ENCODE data around the gene MSH5. TPM values are rescaled to one million over a fixed set of nuclear protein-coding genes. Genes with fewer than 3 reads are reported as not detected.

Gene MSH5
- total RNA-seq, 1 experiment from 2014 or later, result 90.4 TPM

DNA sequence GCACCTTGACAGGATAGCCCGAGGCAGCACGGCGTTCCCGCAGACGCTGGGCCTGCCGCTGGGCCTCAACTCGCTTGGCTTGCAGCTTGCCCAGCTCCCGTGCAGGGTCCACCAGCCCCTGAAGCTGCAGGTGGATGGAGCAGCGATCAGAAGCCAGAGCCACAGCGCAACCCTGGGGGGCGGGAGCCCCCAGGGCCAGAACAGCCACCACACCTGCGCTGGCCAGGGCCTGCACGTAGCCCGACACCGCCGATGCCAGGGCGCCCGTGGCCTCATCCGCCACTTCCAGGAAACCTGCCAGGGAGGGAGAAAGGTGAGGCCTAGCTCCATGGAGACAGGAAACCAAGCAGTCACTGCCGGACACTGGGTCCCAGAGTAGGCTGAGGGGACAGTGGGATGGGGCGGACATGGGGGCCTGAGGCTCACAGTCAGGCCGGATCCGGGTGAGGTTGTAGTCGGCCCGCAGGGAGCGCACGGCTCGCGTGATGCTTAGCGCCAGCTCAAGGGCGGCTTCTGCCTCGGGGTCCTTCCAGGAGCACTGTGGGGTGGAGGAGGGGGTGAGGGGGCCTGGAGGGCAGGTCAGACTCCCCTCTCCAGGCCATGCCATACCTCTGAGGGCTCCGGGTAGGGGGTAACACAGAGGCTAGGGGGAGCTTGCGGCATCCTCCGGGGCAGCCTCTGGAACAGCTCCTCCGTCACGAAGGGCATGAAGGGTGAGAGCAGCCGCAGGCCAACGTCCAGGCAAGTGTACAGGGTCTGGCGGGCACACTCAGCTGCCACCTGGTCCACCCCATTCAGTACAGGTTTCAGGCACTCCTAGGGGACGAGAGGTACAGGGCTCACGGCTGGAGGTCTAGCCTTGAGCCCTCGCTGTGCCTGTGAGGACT lies 39.4 kb downstream of the MSH5 start:
- RAD21 ChIA-PET (ENCODE audit: low non-redundant PET in 1 of 2, low total read pairs in 2 of 2, uncharacterized antibody in 2 of 2, unreplicated experiment in 2 of 2), result no interaction called here
- Histone ChIP-seq H3K27me3 (ENCODE audit: insufficient read depth, low read length) (no peaks in the 10 kb centered on the region), H3K79me2 (ENCODE audit: insufficient read depth, low read length) (no peaks in the 10 kb centered on the region; the same call in 1 of the 2 replicates), H4K20me1 (ENCODE audit: insufficient read depth) (no peaks in the 10 kb centered on the region), H3K27ac (ENCODE audit: low read depth, low read length) (peak overlapping the region; percentile 32; the same call in 1 of the 2 replicates), H3K36me3 (ENCODE audit: control insufficient read depth in 1 of 2, insufficient read depth in 2 of 2, low read length in 2 of 2) (peaks cover 15 to 43% of the 10 kb centered on the region in 2 experiments), H3K9me3 (ENCODE audit: control insufficient read depth in 1 of 2, insufficient read depth in 1 of 2, low read depth in 1 of 2, low read length in 2 of 2) (no peaks in the 10 kb centered on the region), H3K9ac (ENCODE audit: low read length) (no peak overlapping the region), H3K9me2 (ENCODE audit: insufficient read depth) (no peaks in the 10 kb centered on the region), H3K4me1 (ENCODE audit: control insufficient read depth in 1 of 2, insufficient read depth in 2 of 2, low read length in 2 of 2) (peaks cover 34 to 43% of the 10 kb centered on the region in 2 experiments), H3K4me3 (replicated peaks in 1 of 2; ENCODE audit: low read depth in 1 of 2, low read length in 2 of 2) (no peak overlapping the region), H2AFZ (ENCODE audit: low read depth, low read length, poor library complexity, severe bottlenecking) (no peak overlapping the region), H3K4me2 (ENCODE audit: low read length) (no peak overlapping the region)
- CTCF ChIA-PET, result no interaction called here
- intact Hi-C loops (cut with micrococcal nuclease), result no loop called here
- POLR2A ChIA-PET, result interaction anchor here (1.2 kb wide), 1 partner anchor 28 kb away, joined by 3 read pairs; the partner anchor contains the start of gene LSM2
- ATAC-seq, result no peak
- BruUV-seq (replicated peaks), result no TSS peak
- DNase-seq (ENCODE audit: low read depth, low spot score), result no peak
- no peak for TF ChIP-seq SRF (IDR thresholded peaks at IDR 0.05; ENCODE audit: low read depth)
- no peak for TF ChIP-seq JUND (IDR thresholded peaks at IDR 0.05)

DNA sequence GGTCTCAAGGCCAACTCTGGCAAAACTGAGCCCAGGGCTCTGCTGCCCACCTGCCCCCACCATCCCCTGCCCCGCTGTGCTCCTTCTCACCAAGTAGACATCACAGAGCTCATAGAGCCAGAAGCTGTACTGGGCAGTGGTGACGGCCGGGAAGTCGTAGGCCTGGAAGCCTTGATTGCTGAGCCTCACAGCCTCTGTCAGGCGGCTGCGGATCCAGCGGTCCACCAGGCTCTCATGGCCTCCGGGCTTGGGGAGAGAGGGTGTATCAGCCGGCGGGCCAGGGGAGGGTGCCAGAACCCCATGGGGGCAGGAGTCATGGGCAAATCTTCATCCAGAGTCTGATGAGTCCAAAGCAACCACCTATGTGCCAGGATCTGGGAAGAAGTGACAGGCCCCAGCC lies 40.1 kb downstream of the MSH5 start:
- ChIA-PET RAD21 (ENCODE audit: low non-redundant PET in 1 of 2, low total read pairs in 2 of 2, uncharacterized antibody in 2 of 2, unreplicated experiment in 2 of 2) (no interaction called here), CTCF (no interaction called here), POLR2A (interaction anchor here (0.8 kb wide), 1 partner anchor 47 kb away, joined by 3 read pairs; the partner anchor contains the start of gene HSPA1B)
- Histone ChIP-seq H3K79me2 (ENCODE audit: insufficient read depth, low read length) (no peaks in the 10 kb centered on the region; the same call in 1 of the 2 replicates), H4K20me1 (ENCODE audit: insufficient read depth) (no peaks in the 10 kb centered on the region), H3K9me2 (ENCODE audit: insufficient read depth) (no peaks in the 10 kb centered on the region), H3K9ac (ENCODE audit: low read length) (no peak overlapping the region), H3K36me3 (ENCODE audit: control insufficient read depth in 1 of 2, insufficient read depth in 2 of 2, low read length in 2 of 2) (peaks cover 21 to 50% of the 10 kb centered on the region in 2 experiments), H3K27me3 (ENCODE audit: insufficient read depth, low read length) (no peaks in the 10 kb centered on the region), H3K4me3 (replicated peaks in 1 of 2; ENCODE audit: low read depth in 1 of 2, low read length in 2 of 2) (no peak overlapping the region), H3K4me2 (ENCODE audit: low read length) (no peak overlapping the region), H2AFZ (ENCODE audit: low read depth, low read length, poor library complexity, severe bottlenecking) (no peak overlapping the region), H3K9me3 (ENCODE audit: control insufficient read depth in 1 of 2, insufficient read depth in 1 of 2, low read depth in 1 of 2, low read length in 2 of 2) (no peaks in the 10 kb centered on the region), H3K4me1 (ENCODE audit: control insufficient read depth in 1 of 2, insufficient read depth in 2 of 2, low read length in 2 of 2) (peaks cover 29 to 36% of the 10 kb centered on the region in 2 experiments), H3K27ac (ENCODE audit: low read depth, low read length) (no peak overlapping the region)
- TF ChIP-seq SIN3A (IDR thresholded peaks at IDR 0.05; ENCODE audit: low read depth) (no peak), SRF (IDR thresholded peaks at IDR 0.05; ENCODE audit: low read depth) (no peak), ZNF274 (IDR thresholded peaks at IDR 0.05; ENCODE audit: low read depth, low read length) (no peak), EGR1 (IDR thresholded peaks at IDR 0.05; ENCODE audit: low read depth) (no peak), RAD21 (IDR thresholded peaks at IDR 0.05; ENCODE audit: low read depth) (no peak), ZFX (IDR thresholded peaks at IDR 0.05) (no peak), FOSL1 (IDR thresholded peaks at IDR 0.05; ENCODE audit: low read depth) (no peak), EZH2 (IDR thresholded peaks at IDR 0.05) (no peak), EZH2phosphoT487 (IDR thresholded peaks at IDR 0.05; ENCODE audit: borderline replicate concordance) (no peak)
- TF ChIP-seq, protein P1, sequence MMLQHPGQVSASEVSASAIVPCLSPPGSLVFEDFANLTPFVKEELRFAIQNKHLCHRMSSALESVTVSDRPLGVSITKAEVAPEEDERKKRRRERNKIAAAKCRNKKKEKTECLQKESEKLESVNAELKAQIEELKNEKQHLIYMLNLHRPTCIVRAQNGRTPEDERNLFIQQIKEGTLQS (IDR thresholded peaks at IDR 0.05), result no peak
- TF ChIP-seq, protein P2, sequence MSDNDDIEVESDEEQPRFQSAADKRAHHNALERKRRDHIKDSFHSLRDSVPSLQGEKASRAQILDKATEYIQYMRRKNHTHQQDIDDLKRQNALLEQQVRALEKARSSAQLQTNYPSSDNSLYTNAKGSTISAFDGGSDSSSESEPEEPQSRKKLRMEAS (IDR thresholded peaks at IDR 0.05), result no peak
- TF ChIP-seq, protein P3, sequence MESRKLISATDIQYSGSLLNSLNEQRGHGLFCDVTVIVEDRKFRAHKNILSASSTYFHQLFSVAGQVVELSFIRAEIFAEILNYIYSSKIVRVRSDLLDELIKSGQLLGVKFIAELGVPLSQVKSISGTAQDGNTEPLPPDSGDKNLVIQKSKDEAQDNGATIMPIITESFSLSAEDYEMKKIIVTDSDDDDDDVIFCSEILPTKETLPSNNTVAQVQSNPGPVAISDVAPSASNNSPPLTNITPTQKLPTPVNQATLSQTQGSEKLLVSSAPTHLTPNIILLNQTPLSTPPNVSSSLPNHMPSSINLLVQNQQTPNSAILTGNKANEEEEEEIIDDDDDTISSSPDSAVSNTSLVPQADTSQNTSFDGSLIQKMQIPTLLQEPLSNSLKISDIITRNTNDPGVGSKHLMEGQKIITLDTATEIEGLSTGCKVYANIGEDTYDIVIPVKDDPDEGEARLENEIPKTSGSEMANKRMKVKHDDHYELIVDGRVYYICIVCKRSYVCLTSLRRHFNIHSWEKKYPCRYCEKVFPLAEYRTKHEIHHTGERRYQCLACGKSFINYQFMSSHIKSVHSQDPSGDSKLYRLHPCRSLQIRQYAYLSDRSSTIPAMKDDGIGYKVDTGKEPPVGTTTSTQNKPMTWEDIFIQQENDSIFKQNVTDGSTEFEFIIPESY (IDR thresholded peaks at IDR 0.05; ENCODE audit: extremely low read depth, insufficient replicate concordance, low read length), result no peak
- TF ChIP-seq, protein P4, sequence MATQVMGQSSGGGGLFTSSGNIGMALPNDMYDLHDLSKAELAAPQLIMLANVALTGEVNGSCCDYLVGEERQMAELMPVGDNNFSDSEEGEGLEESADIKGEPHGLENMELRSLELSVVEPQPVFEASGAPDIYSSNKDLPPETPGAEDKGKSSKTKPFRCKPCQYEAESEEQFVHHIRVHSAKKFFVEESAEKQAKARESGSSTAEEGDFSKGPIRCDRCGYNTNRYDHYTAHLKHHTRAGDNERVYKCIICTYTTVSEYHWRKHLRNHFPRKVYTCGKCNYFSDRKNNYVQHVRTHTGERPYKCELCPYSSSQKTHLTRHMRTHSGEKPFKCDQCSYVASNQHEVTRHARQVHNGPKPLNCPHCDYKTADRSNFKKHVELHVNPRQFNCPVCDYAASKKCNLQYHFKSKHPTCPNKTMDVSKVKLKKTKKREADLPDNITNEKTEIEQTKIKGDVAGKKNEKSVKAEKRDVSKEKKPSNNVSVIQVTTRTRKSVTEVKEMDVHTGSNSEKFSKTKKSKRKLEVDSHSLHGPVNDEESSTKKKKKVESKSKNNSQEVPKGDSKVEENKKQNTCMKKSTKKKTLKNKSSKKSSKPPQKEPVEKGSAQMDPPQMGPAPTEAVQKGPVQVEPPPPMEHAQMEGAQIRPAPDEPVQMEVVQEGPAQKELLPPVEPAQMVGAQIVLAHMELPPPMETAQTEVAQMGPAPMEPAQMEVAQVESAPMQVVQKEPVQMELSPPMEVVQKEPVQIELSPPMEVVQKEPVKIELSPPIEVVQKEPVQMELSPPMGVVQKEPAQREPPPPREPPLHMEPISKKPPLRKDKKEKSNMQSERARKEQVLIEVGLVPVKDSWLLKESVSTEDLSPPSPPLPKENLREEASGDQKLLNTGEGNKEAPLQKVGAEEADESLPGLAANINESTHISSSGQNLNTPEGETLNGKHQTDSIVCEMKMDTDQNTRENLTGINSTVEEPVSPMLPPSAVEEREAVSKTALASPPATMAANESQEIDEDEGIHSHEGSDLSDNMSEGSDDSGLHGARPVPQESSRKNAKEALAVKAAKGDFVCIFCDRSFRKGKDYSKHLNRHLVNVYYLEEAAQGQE (IDR thresholded peaks at IDR 0.05; ENCODE audit: low read depth), result no peak
- no peak for ATAC-seq
- DNase-seq (ENCODE audit: low read depth, low spot score), result no peak
- intact Hi-C loops (cut with micrococcal nuclease), result no loop called here
- no TSS peak for BruUV-seq (replicated peaks)

Measured in HCT116 (cell line).